Subcutaneous abdominal adipose tissue (tissue), 5 donors: ENCODE measurements around the gene HPSE2.

Source experiments
- H3K27ac ChIP-seq: one replicate; pipeline ENCODE4 v1.7.0; 2013; ENCODE audit warnings: low read depth, mild to moderate bottlenecking, inconsistent platforms, low read length, moderate library complexity
- H3K27me3 ChIP-seq, 5 donors: one replicate each; pipeline ENCODE4 v1.7.0; 2013; ENCODE audit warnings: low read length in 5 of 5, inconsistent platforms in 1 of 5; ENCODE audit not compliant: control insufficient read depth in 5 of 5, insufficient read depth in 4 of 5
- H3K36me3 ChIP-seq, 5 donors: one replicate each; pipeline ENCODE4 v1.7.0; 2013; ENCODE audit warnings: low read length in 5 of 5; ENCODE audit not compliant: control insufficient read depth in 5 of 5, insufficient read depth in 5 of 5
- H3K4me1 ChIP-seq, 5 donors: one replicate each; pipeline ENCODE4 v1.7.0; 2013; ENCODE audit warnings: low read length in 5 of 5, mild to moderate bottlenecking in 3 of 5, moderate library complexity in 1 of 5; ENCODE audit not compliant: control insufficient read depth in 5 of 5, insufficient read depth in 5 of 5
- H3K4me3 ChIP-seq, 5 donors: one replicate each; pipeline ENCODE4 v1.7.0; 2013; ENCODE audit warnings: low read length in 5 of 5, low read depth in 1 of 5
- H3K9ac ChIP-seq, 5 donors: one replicate each; pipeline ENCODE4 v1.7.0; 2013; ENCODE audit warnings: low read length in 5 of 5, mild to moderate bottlenecking in 4 of 5, moderate library complexity in 3 of 5
- H3K9me3 ChIP-seq, 5 donors: one replicate each; pipeline ENCODE4 v1.7.0; 2013; ENCODE audit warnings: low read length in 5 of 5; ENCODE audit not compliant: control insufficient read depth in 5 of 5
- donor health status: healthy.
- donor health status: healthy.
- donor health status: healthy.
- donor health status: healthy.
- donor health status: healthy.

Gene HPSE2

GRCh38 chr10:98424295-98425254 is 811.1 kb downstream of the HPSE2 start:
- Histone ChIP-seq H3K27ac (no peak overlapping the region), H3K9ac (no peak overlapping the region), H3K36me3 (peaks cover 13 to 95% (median 65%) of the 10 kb centered on the region in 5 donors), H3K27me3 (no peaks in the 10 kb centered on the region), H3K4me3 (no peak overlapping the region), H3K4me1 (peaks cover 0 to 2% (median 0%) of the 10 kb centered on the region in 5 donors), H3K9me3 (no peaks in the 10 kb centered on the region)

GRCh38 chr10:98423691-98424120 is 811.9 kb downstream of the HPSE2 start:
- Histone ChIP-seq H3K27me3 (no peaks in the 10 kb centered on the region), H3K27ac (no peak overlapping the region), H3K9me3 (no peaks in the 10 kb centered on the region), H3K4me3 (no peak overlapping the region), H3K4me1 (peaks cover 0 to 2% (median 0%) of the 10 kb centered on the region in 5 donors), H3K9ac (no peak overlapping the region), H3K36me3 (peaks cover 13 to 98% (median 69%) of the 10 kb centered on the region in 5 donors)

GRCh38 chr10:98422182-98422581 is 813.5 kb downstream of the HPSE2 start:
- no peak overlapping the region for H3K4me3 ChIP-seq
- H3K9me3 ChIP-seq: no peaks in the 10 kb centered on the region
- no peaks in the 10 kb centered on the region for H3K27me3 ChIP-seq
- no peak overlapping the region for H3K9ac ChIP-seq
- peaks cover 0 to 2% (median 0%) of the 10 kb centered on the region in 5 donors for H3K4me1 ChIP-seq
- H3K27ac ChIP-seq: no peak overlapping the region
- peaks cover 10 to 98% (median 70%) of the 10 kb centered on the region in 5 donors for H3K36me3 ChIP-seq

- H3K36me3 ChIP-seq: peaks cover 6 to 95% (median 75%) of the 10 kb centered on the region in 5 donors
These were observed 814.9 kb downstream of the HPSE2 start for GRCh38 chr10:98420786-98421185.

GRCh38 chr10:98419469-98420261 is 816.0 kb downstream of the HPSE2 start:
- Histone ChIP-seq H3K27me3 (no peaks in the 10 kb centered on the region), H3K27ac (no peak overlapping the region), H3K9ac (no peak overlapping the region), H3K9me3 (no peaks in the 10 kb centered on the region), H3K4me3 (no peak overlapping the region), H3K4me1 (peaks cover 5 to 14% (median 13%) of the 10 kb centered on the region in 5 donors), H3K36me3 (peaks cover 6 to 84% (median 68%) of the 10 kb centered on the region in 5 donors)

More at GRCh38 chr10:98420786-98421185, 814.9 kb downstream of the HPSE2 start:
- Histone ChIP-seq H3K27me3 (no peaks in the 10 kb centered on the region), H3K4me1 (peaks cover 1 to 4% (median 3%) of the 10 kb centered on the region in 5 donors), H3K27ac (no peak overlapping the region), H3K9ac (no peak overlapping the region), H3K4me3 (no peak overlapping the region), H3K9me3 (no peaks in the 10 kb centered on the region)

GRCh38 chr10:98418665-98419468 is 816.8 kb downstream of the HPSE2 start:
- peaks cover 6 to 76% (median 60%) of the 10 kb centered on the region in 5 donors for H3K36me3 ChIP-seq
- peaks cover 5 to 22% (median 21%) of the 10 kb centered on the region in 5 donors for H3K4me1 ChIP-seq
- no peak overlapping the region for H3K9ac ChIP-seq
- H3K9me3 ChIP-seq: no peaks in the 10 kb centered on the region
- H3K27ac ChIP-seq: no peak overlapping the region
- H3K4me3 ChIP-seq: no peak overlapping the region
- no peaks in the 10 kb centered on the region for H3K27me3 ChIP-seq

- peaks cover 5 to 24% (median 23%) of the 10 kb centered on the region in 5 donors for H3K4me1 ChIP-seq
- H3K36me3 ChIP-seq: peaks cover 6 to 68% (median 53%) of the 10 kb centered on the region in 5 donors
- H3K27ac ChIP-seq: no peak overlapping the region
- H3K27me3 ChIP-seq: no peaks in the 10 kb centered on the region
- H3K4me3 ChIP-seq: no peak overlapping the region
- no peaks in the 10 kb centered on the region for H3K9me3 ChIP-seq
- H3K9ac ChIP-seq: no peak overlapping the region
These were observed 817.5 kb downstream of the HPSE2 start for GRCh38 chr10:98417973-98418664.

- H3K4me3 ChIP-seq: no peak overlapping the region
- no peak overlapping the region for H3K27ac ChIP-seq
- no peak overlapping the region for H3K9ac ChIP-seq
- peaks cover 5 to 30% (median 23%) of the 10 kb centered on the region in 5 donors for H3K4me1 ChIP-seq
- peaks cover 6 to 62% (median 50%) of the 10 kb centered on the region in 5 donors for H3K36me3 ChIP-seq
- no peaks in the 10 kb centered on the region for H3K27me3 ChIP-seq
- H3K9me3 ChIP-seq: no peaks in the 10 kb centered on the region
These were observed 818.1 kb downstream of the HPSE2 start for GRCh38 chr10:98417481-98417959.
